NT2/D1 (cell line): Measurements from ENCODE around the gene TMEM182.

Experiments used
- SUZ12 ChIP-seq: IDR thresholded peaks from 2 replicates; pipeline ENCODE4 v1.6.1; 2011; ENCODE audit not compliant: insufficient read length, insufficient read depth; ENCODE audit errors: extremely low read depth
- YY1 ChIP-seq: IDR thresholded peaks from 2 replicates; pipeline ENCODE4 v1.6.1; 2011; ENCODE audit not compliant: insufficient read length, insufficient read depth
- ZNF274 ChIP-seq: IDR thresholded peaks from 2 replicates; pipeline ENCODE4 v1.6.1; 2011; ENCODE audit warnings: mild to moderate bottlenecking, low read depth, low read length

- TF ChIP-seq SUZ12 = no peak
- TF ChIP-seq YY1 = no peak
- TF ChIP-seq ZNF274 = no peak
Observed at GRCh38 chr2:102850888-102851287, 89.1 kb downstream of the TMEM182 start.
